Uterine smooth muscle cell (primary cell): ENCODE results near the gene LRIT2. TPM values are rescaled to one million over a fixed set of nuclear protein-coding genes. Genes with fewer than 3 reads are reported as not detected.

Source experiments
- total RNA-seq: library from RNA; depleted of rRNA; stranded (reverse); fragments of >200 nt; gene quantifications from 2 replicates; pipeline ENCODE4 v1.2.3, GENCODE V29; 2014

The LRIT2 gene
- not detected in 2 replicates for total RNA-seq

GRCh38 chr10:84225427-84226173, at the start of gene LRIT2:
Gene LRIT2 (minus strand): TSS chr10:84225544. CDS start chr10:84225520, 24 bp downstream.

GRCh38 chr10:84244651-84245270, 19.4 kb upstream of the LRIT2 start, which contains the start of gene RGR:
Gene RGR (plus strand): TSS chr10:84245053. CDS start chr10:84245091, 38 bp downstream.

GRCh38 chr10:84241185-84241790, 15.9 kb upstream of the LRIT2 start, which contains the start of gene LRIT1:
Gene LRIT1 (minus strand): TSS chr10:84241546. CDS start chr10:84241439, 107 bp downstream.

GRCh38 chr10:84194424-84195043, 30.8 kb downstream of the LRIT2 start, which contains the start of gene CDHR1:
Gene CDHR1 (plus strand): TSS chr10:84194537. CDS start chr10:84194761, 224 bp downstream.

GRCh38 chr10:84173501-84173929, 51.8 kb downstream of the LRIT2 start, which contains the start of gene GPR15LG:
Gene GPR15LG (plus strand): TSS chr10:84173801. CDS start chr10:84173852, 51 bp downstream.

Other genes with a start within 250 kb of the LRIT2 start
- 230 and 234 TPM in 2 replicates for gene GHITM, start 86.0 kb downstream of the LRIT2 start, total RNA-seq
- gene GPR15LG, start 51.7 kb downstream of the LRIT2 start, total RNA-seq: not detected in 2 replicates
- 0.12 TPM in 1 of 2 replicates, not detected in the other for gene CDHR1, start 31.0 kb downstream of the LRIT2 start, total RNA-seq
- not detected in 2 replicates for gene LRIT1, start 16.0 kb upstream of the LRIT2 start, total RNA-seq
- gene RGR, start 19.5 kb upstream of the LRIT2 start, total RNA-seq: not detected in 2 replicates
- gene CCSER2, start 103.0 kb upstream of the LRIT2 start, total RNA-seq: 36.0 and 36.9 TPM in 2 replicates